GM19023 (cell line): ENCODE data around the gene PRSS33.

ENCODE experiments used
- ATAC-seq: cut with Tn5 transposase; IDR thresholded peaks from one replicate; pipeline ENCODE4 v1.9.1; 2021; ENCODE audit warnings: mild to moderate bottlenecking, moderate library complexity; ENCODE audit not compliant: unreplicated experiment

PRSS33 gene

GRCh38 chr16:2787406-2787805 lies at the start of gene PRSS33:
Gene PRSS33, minus strand, starts transcription at chr16:2787560. Its CDS starts 1,013 bp downstream, at chr16:2786547.
- no peak for ATAC-seq

GRCh38 chr16:2836646-2837508 lies 49.5 kb upstream of the PRSS33 start:
- ATAC-seq: no peak

- no peak for ATAC-seq
Observed at GRCh38 chr16:2835638-2836493, 48.5 kb upstream of the PRSS33 start.

DNA sequence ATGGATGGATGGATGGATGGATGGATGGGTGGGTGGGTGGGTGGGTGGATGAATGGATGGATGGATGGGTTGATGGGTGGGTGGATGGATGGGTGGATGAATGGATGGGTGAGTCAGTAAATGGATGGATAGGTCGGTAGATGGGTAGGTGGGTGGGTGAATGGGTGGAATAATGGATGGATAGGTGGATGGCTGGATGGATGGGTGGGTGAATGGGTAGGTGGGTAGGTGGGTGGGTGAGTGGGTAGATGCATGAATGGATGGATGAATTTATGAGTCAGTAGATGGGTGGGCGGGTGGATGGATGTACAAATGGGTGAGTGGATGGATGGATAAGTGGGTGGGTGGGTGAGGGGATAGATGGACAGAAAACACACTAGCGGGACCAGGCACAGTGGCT lies 47.6 kb upstream of the PRSS33 start:
- ATAC-seq: no peak

DNA sequence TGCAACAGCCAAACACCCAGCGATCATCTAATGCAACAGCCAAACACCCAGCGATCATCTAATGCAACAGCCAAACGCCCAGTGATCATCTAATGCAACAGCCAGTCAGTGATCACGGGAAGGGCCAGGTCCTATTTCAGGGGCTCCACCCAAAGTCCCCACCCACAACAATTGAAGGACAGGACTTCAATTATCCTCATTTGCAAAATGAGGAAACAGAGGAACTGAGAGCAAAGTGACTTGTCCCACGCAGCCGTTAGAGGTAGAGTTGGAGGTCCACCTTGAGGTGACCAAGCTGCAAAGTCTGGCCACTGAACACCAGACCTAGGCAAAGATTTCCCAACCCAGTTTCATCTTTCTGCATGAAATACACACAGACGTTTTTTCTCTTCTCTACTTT lies 46.4 kb upstream of the PRSS33 start:
- no peak for ATAC-seq

GRCh38 chr16:2831203-2831602 lies 43.8 kb upstream of the PRSS33 start:
- ATAC-seq: no peak

DNA sequence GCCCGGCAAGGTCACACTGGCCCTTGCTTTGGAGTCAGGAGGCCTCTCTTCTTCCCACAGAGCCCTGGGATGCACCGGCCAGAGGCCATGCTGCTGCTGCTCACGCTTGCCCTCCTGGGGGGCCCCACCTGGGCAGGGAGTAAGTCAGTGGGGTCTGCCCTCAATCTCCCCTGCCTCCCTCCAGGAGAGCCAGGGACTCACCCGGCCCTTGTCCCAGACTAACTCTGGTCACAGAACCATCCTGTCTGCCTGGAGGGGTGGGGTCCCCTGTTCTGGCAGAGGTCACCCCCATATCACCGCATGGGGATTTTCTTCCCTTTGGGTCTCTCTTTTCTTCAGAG lies 43.0 kb upstream of the PRSS33 start:
- ATAC-seq: no peak

DNA sequence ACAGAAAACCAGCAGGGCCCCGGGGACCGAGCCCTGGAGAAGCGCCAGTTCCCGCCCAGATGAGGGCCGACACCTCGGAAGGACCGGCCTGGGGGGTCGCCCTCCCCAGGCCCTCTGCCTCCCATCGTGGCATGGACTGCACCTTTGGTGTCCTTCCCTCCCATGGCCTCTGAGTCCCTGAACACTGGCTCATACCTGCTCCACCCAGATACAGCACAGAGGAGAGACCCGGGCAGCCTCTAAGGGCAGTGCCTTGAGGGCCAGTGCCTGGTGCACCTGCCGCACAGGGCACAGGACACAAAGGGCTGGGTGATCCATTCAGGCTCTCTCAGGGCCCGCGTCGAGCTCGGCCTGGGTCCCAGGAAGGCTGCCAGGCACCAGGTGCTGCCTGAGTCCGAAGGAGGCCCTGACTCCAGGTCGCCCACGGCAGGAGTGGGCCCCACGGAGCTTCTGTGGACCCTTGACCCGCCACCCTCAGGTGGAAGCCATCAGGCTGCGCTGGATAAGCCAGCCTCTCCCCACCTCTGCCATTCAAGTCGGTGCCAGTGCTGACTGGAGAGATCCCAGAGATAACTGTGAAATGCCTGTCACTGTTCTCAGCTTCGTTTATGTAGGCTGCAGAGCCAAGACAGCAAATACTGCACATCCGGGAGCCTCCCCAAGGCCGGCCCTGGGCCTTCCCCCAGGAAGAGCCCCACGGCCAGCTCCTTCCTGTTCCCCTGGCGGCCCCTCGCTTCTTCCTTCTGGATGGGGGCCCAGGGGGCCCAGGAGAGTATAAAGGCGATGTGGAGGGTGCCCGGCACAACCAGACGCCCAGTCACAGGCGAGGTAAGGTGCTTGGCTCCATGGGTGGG lies 42.4 kb upstream of the PRSS33 start, which contains the start of gene ZG16B:
Gene ZG16B, plus strand, starts transcription at position 803 of the 854 bp plus-strand sequence. CDS start 139 bp downstream, outside the sequence.
- ATAC-seq: no peak

DNA sequence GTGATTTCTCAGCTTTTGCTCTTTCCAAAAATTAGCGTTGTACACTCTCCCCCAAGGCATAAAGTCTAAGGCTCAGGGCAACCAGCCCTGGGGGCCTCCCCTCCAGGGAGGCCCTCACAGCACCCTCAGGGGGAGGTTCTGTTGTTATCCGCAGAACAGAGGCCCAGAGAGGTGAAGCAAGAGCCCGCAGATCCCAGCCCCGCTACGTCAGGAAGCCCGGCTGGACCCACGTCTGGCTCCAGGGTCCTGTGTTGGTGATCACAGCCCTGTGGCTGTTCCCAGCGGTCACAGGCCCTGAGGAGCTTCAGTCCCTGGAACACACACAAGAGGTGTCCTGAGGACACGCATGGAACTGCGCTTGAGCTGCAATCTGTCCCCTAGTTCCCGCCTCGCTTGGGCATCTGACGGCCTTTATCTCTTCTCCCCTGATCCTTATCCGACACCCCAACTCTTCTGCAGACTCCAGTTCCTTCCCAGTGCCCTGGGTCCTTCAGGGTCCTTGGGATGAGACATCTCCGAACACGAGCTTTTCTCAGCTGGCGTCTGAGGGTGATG lies 41.6 kb upstream of the PRSS33 start:
- no peak for ATAC-seq

- no peak for ATAC-seq
Observed at GRCh38 chr16:2828521-2828840, 41.1 kb upstream of the PRSS33 start.

- ATAC-seq: no peak
Observed at GRCh38 chr16:2827831-2828520, 40.6 kb upstream of the PRSS33 start.

DNA sequence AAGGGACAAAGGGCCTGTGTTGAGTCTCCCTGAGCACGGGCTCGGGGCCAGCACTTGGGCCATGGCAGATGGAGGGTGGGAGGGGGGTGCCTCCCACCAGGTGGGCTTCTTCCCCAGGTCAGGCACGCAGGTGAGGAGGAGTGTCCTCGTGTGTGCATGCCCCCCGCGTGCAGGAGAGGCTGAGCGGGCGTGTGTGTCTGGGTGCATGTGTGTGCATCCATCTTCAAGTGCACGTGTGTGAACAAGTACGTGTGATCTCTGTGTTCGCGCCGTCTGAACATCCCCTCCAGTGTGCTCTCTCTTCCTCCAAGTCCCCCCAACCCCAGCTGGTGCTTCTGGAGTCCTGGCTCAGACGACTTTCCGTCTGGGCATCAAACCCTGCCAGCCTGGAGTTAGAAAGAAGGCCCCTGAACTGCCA lies 40.0 kb upstream of the PRSS33 start:
- ATAC-seq: no peak

DNA sequence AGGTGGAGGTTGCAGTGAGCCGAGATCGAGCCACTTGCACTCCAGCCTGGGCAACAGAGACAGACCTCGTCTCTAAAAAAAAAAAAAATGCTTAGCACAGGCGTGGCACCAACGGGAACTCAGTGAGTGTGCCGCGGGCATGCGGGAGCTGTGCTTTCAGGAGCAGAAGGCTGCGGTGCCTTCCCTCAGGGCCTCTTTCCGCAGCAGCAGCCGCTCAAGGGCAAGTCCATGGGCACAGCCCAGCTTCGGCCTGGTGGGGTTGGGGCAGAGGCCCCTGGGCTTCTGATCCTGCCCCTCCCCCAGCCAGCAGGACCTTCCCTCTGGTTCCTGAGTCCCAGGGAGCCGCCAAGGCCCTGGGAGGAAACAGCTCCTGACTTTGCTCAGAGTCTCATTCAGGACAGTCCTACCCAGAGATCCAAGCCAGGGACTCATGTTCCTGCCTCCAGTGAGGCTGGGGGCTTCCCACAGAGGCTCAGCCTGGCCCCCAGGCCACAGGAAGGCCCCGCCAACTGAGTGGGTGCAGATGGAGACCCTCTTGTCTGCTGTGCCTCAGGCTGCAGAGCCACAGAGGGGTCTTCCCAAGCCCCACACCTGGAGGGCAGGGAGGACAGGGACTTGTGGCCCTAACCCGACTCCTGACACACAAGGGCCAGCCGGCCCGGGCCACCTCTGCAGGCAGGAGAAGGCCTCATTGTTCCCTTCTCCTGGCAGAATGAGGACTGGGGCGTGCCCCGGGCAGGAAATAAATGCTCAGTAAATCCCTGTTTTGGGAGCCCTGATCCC lies 39.4 kb upstream of the PRSS33 start:
- ATAC-seq: no peak

DNA sequence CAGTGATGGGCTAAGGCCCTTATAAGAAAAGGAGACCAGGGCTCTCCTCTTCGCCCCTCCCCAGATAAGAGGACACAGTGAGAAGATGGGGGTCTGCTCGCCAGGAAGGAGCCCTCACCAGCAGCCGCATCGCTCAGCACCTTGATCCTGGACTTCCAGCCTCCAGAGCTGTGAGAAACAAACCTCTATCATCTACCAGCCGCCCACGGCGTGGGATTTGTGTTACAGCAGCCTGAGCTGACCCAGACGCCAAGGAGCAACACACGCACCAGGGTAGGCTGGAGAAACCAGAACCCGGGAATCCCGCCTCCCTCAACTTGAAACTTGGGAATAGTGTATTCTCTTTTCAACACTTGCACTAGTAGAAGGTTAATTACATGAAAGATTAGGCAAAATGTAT lies 38.5 kb upstream of the PRSS33 start:
- ATAC-seq: no peak

DNA sequence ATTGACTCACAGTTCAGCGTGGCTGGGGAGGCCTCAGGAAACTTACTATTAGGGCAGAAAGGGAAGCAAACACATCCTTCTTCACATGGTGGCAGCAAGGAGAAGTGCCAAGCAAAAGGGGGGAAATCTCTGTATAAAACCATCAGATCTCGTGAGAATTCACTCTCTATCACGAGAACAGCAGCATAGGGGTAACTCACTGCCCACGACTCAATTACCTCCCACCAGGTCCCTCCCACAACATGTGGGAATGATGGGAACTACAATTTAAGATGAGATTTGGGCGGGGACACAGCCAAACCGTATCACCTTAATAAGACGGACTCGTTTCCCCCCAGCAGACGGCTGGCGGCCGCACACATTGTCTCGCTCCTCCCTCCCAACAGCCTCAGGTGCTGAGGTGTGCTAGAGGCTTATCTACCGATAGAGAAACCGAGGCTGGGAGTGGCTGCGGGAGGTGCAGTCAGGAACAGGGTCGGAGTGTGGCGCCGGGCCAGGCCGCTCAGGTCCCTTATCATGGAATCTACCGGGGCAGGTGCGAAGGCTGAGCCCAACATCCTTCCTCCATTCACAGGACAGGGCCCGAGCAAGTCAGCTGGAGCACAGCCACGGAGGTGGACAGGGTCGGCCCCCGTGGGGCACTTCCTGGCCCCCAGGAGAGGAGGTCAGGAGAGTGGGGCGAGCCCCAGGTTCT lies 37.8 kb upstream of the PRSS33 start:
- no peak for ATAC-seq

- no peak for ATAC-seq
Observed at GRCh38 chr16:2824626-2825025, 37.3 kb upstream of the PRSS33 start.

DNA sequence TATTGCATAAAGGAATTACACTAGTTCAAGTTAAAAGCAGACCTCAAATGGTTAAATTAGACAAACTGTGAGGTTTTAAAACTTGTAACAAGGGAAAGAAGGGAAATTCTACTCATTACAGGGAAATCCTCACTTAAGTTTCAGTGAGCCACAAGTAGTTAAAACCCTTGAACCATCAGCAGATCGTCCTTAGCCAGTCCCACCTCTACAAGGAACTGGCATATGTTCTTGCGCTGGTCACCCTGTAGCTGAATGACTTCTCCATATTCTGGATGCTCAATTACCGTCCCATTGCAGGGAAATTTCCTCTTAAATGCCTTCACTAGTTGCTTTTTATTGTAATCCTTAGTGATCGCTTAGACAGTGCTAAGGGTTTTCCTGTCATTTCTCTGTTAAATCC lies 35.1 kb upstream of the PRSS33 start:
- ATAC-seq: no peak

DNA sequence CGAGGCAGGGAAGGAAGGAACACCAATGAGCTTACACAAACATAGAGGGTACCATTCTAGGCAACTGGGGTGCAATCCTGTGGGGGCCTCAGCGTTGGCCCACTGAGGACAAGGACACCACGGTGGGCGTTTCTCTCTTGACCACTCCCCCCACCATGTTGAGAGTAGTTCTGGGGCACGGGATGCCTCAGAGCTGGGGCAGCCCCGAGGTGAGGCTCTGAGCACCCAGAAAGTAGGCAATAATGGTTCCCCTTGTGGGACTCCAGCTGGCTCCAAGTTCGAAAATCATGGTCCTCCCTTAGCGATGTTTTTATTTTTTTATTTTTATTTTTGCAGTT lies 34.8 kb upstream of the PRSS33 start:
- no peak for ATAC-seq
